Skin of body (tissue), 2 donors: ENCODE measurements around the gene AMBRA1. TPM values are rescaled to one million over a fixed set of nuclear protein-coding genes. Genes with fewer than 3 reads are reported as not detected.
"Not testable (repeated sequence)": the region's sequence is repeated elsewhere in the genome, so short reads cannot be mapped to it uniquely, and the experiment has no call there.

Experiments
- DNase-seq: peaks from one replicate; lab custom pipeline; 2025; lab: John Stamatoyannopoulos, UW
- total RNA-seq: library from RNA; depleted of rRNA; stranded (reverse); fragments of >200 nt; gene quantifications from one replicate; pipeline ENCODE4 v1.2.3, GENCODE V29; 2014

Gene AMBRA1
- total RNA-seq, 1 donor from 2014 or later, result 19.8 TPM

DNA sequence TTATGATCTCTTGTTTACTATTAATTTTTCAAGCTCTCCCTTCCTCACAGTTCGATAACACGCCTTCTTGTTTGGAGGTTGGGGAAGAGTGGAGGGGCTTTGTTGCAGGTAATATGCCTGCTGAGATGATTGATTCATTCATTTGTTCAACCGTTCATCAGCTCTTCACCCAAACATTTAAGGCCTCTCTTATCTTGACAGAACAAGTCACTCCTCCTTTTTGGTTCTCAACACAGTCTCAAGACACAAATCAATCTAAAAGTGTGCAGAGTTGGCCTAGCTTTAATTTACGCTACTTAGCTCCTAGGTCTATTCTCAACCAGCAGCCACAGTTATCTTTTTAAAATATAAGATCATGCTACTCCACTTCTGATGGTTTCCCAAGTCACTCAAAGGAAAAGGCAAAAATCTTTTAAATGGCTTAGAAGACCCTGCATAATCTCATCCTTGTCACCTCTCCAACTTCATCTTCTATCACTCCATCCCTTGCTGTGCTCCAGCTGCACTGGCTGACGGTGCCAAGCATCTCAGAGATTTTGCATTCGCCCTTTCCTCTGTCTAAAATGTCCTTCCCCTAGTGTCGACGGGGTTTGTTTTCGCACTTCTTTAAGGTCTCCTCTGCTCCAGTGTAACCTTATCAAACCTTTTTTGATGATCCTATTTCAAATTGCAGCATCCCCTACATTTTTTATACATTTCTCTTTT is 60.3 kb downstream of the AMBRA1 start:
- no peak for DNase-seq

DNA sequence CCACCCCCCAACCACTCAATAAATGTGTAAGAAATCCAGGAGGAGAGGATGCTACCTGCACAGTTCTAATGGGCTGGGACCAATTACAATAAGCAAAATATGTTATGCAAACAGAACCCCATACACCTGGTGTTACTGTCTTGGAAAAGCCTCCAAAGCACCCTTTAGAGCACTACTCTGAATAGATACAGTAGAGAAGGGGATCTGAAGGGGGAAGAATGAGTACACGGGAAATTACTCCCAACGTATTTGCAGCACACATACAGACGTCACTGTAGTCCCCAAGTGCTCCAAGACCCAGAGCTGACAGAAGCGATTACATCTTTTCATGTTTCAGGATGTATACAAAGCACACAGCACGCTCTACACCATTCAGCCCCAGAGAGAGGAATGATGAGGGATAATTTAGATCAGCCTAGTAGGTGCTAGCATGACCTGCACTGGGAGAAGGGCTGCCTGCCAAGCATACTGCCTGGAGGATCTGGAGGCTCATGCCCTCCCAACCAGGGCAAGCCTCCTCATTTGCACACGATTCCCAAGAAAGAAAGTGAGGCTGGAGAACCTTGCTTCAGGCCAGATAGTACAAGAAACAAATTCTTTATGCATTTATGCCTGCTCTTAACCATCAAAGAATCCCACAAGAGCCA is 63.8 kb downstream of the AMBRA1 start:
- DNase-seq, result no peak

DNA sequence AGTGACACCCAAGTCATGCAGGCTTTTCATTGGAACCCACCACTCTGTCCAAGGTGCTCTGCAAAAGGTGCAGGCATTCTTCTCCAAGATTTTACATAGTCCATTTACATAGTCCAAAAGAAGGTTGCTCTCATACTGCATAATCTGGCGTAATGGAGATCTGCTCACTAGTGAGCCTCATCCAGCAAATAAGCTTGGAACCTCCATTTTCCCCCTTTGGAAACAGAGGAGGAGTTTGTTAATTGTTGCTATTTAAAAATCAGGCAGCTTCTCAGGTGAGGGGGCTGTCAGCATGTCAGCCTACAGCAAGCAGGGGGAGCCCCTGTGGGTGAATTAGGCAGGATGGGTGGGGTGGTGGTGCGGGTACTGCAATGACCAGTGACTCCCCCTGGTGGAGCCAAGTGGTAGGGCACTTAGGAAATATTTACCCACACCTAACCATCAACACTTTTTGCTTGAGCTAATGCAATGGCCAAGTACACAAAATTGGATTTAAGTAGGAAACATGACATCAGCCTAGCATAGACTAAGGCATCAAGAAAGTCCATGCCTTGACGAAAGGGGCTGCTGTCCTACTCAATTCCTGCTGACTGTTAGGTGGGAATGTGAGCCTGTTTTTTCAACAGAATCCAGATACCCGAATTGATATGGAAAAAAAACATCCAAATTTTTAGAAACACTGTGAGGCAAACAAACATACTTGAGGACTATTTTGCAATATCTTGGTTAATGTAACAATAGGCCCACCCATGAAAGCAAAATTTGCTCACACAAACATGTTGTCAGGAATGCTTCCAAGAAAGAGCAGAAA is 64.5 kb downstream of the AMBRA1 start:
- peak; percentile 39 for DNase-seq

DNA sequence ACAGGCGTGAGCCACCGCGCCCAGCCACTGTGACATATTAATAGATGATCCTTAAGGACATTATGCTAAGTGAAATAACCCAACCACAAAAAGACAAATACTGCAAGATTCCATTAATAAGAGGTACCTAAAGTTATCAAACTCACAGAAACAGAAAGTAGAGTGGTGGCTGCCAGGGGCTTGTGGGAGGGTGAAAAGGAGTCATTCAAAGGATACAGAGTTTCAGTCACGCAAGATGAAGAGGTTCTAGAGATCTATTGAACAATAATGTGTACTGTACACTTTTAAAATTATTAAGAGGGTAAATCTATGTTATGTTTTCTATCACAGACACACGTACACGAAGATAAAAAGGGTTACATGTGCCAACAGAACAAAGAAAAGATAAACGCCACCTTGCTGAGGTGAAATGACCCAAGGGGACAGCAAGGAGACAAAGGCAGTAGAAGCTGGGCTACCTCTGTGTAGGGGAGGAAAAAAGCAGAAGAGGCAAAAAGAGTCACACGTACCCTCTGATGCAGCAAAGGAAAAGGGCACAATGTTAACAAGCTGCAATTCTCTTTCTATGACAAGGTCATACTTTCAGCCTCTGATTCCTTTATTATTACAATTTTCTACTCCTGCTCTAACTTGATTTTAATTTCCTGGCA is 65.3 kb downstream of the AMBRA1 start:
- no peak for DNase-seq

DNA sequence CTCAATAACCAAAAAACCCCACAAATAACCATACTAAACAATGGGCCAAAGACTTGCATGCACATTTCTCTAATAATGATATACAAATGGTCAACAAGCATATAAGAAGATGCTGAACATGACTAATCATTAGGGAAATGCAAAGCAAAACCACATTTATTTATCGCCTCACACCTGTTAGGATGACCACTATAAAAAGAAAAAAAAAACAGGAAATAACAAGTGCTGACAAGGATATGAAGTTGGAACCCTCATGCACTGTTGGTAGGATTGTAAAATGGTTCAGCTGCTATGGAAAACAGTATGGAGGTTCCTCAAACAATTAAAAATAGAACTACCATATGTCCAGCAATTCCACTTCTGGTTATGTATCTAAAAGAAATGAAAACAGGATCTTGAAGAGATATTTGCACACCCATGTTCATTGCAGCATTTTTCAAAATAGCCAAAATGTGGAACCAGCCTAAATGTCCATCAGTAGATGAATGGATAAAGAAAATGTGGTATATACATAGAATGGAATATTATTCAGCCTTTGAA is 66.2 kb downstream of the AMBRA1 start:
- DNase-seq, result no peak

DNA sequence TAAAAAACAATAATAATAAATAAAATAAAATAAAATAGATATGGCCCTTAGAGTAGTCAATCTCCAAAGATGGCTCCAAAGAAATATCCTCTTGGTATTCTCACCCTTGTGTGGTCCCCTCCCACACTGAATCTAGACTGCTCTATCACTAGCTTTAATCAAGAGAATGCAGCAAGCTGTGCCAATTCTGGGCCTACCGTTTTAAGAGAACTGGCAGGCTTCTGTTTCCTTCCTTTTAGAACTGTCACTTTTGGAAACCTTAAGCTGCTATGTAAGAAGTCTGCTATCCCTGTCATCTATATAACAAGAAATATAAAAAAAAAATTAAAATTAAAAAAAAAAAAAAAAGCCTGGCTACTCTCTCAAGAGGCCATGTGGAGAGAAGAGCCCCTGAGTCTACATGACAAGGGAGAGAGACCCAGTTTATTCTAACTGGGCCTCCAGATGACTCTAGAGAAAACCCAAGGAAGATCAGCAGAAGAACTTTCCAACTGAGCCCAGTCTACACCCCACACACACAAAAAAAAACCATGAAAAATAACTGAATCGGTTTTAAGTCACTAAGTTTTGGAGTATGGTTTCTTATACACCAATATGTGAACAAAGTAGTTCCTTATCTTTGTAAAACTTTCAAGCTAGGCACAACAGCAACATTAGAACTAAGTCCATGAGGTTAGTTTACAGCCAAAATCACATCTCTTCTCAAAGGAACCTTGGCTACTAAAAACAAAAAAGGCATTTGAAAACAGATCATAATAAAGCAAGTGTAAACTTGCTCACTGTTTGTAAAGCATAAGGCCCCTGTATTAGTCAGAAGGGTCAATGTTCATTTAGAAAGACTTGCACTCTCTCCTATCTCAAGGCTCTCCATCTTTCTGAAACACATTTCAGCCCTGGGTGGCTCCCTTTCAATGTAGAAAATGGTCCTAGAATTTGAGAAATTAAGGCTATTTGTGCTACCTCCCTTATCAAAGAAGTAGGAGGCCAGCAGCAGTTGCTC is 67.3 kb downstream of the AMBRA1 start:
- DNase-seq, result no peak

DNA sequence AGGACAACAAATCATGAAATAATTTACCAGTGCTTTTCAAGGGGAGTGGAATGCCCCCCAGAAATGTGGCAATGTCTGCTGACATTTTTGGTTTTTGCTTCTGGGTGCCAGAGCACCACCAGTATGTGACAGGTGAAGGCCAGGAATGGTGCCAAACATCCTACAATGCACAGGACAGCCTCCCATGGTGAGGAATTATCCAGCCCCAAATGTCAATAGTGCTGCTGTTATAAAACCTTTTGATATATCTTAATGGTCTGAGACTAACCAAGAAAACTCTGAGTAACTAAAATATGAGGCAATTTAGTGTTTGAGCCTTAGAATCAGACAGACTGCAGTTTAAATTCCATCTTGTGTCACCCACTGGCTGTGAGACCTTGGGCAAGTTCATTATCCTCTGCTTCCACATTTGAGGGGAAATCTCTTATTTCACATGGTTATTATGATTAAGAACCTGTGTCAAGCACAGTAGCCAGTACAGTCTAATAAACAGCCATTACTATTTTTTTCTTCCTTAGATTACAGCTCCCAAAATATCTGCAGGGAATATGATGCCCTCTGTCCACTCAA is 69.5 kb downstream of the AMBRA1 start:
- DNase-seq, result no peak

DNA sequence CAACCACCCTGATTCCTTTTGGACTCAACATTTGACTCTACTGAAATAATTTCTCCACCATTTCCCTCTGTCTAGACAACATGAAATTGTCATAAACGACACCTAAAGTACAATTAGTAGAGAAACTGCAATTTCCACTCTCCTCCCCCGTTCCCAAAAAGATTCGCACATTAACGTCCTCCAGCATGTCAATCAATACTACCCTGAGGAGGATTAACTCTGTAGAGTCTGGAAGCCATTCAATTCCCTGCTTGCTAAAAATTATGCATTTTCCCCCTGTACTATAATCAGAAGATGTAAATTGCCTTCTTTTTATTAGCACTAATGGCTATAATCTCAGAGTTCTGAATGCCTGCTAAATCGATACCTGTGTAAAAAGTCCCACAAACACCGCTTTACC is 70.5 kb downstream of the AMBRA1 start:
- no peak for DNase-seq

DNA sequence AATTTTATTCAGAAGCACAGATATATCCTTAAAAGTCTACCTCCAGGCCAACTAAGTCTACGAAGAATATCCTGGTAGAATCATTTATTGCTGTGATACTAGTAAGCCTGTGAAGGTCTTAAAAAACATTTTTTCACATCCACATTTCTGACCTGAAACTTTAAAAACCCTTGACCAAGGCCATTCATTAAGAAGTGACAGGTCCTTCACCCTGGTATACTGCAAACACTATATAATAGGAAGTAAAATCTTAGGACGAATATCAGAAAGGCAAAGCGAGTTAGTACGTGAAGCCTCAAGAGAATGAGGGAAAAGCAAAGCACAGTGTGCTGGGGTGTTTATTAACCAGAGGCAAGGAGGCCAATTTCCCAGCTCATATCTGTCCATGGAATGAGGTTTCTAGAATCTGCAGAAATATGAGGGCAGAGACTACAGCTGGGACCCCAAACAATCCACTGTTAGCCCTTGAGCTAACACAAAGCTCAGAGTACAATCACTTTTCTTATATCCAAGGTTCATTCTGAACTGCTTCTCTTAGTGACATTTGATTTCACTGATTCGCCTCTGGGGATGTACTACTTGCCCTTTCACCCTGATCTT is 71.0 kb downstream of the AMBRA1 start:
- no peak for DNase-seq

DNA sequence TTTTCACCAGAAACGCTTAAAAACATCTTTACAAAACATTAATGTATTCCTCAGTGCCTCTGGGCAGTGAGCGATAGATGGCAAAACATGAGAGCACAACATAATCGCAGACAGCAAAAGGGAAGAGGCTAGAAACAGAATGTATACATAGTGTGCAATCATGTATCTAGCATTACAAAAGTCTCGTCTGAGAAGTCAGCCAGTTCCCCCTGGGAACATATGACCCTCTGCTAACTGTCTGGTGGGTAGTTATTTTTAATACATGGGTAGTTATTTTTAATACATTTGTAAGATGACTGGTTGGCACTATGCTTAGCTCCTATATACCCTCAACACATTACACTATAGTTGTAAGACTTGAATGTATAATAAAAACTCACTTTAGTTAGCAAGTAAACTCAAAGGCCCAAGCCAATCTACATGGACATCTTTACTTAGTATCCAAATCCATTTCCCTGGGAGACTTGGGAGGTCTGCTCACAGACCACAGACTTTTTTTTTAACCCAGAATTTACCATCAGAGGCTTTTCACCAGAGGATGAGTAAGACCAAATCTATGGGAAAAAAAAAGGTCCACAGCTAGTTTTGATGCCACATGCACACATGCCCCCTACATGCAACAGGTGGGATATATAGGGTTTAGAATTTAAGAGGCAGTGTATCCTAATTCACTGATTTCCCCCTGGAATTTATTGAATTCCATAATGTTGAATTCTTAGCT is 71.7 kb downstream of the AMBRA1 start:
- DNase-seq, result no peak

DNA sequence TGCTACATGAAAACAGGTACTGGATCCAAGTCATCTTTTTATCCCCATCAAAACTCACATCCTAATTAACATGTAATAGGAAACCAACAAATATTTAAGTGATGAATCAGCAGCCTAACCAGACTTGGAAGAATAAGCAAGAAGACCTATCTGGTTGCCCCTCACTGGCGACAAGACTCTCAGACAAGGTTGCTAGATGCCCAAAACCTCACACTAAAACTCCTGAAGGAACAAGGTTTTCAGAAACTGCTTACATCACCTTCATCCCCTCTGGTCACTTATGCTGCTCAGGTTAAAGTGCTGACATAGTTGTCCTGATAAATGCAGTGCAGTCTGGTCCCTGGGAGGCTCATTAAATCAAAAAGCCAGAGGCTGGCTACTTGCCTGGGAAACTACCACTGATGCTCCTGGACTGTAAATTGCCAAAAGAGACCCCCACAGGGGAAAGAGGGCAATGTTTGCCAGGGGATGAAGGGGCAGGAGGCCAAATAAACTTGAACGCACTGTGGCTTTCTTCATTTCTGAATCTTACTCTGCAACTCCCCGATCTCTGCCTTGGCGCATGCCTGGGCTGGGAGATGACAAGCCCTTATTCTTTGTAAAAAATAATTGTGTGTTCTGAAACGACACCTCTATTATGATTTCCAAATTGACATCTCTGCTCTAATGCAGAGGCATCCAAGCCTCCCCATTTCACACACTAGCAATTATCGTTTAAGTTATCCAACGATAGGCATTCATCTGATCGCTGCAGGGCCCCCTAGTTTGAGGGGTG is 72.7 kb downstream of the AMBRA1 start:
- DNase-seq, result no peak

DNA sequence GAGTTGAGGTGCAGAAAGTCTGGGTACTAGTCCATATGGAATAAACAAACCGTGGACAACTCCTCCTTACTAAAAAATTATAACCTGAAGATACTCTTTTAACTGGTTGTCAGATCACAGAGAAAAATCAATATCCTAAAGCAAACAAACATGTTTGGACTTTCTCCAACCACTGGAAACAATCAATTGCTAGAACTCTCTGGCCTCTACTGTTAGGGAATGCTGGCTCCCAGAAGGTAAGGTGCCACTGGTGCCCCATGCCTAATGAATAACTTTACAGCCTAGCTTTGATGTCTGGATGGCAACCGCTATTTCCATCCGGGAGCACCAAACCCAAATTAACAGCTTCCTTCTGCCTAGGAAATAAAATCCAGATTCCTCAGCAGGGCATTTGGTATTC is 74.5 kb downstream of the AMBRA1 start:
- no peak for DNase-seq

DNA sequence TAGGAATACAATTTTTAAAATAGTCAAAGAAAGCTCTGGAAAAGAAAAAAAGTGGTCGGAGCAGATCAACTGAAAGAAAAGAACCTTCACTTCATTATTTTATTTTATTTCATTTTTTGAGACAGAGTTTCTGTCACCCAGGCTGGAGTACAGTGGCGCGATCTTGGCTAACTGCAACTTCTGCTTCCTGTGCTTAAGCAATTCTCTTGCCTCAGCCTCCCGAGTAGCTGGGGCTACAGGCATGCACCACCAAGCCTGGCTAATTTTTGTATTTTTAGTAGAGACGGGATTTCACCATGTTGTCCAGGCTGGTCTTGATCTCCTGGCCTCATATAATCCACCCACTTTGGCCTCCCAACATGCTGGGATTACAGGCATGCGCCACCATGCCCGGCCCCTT is 74.9 kb downstream of the AMBRA1 start:
- DNase-seq, result not testable (repeated sequence)

DNA sequence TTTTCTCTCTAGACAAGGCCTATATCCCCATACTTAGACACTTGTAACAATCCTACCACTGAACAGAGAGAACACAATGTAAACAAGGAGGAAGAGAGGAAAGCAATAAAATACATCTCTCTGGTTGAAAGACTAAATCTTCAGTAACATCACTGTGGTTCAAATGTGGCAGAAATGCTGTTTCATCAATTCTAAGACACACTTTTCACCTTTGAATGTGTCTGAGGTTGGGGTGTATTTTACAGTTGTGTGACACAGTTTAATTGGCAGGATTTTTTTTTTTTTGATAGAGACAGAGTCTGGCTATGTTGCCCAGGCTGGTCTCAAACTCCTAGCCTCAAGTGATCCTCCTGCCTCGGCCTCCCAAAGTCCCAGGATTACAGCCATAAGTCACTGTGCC is 79.5 kb downstream of the AMBRA1 start:
- no peak for DNase-seq

DNA sequence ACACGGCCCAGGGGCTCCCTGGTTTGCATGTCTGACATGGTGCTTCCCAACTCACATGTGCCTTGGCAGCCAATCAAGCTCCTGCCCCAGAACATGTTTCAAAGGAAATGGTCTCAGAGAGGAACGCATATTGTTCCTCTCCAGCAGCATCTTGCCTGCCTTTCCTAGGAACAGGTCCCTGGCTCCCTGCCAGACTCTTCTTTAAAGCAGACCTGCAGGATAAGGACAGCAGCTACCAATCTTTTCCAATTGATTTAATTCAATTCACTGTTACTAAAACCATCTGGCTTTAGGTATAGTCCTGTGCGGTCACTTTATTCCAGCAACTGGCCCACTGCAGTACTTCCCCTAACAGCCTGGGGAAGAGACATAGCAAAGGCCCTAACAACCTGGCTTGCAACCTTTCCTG is 79.9 kb downstream of the AMBRA1 start:
- DNase-seq, result no peak

DNA sequence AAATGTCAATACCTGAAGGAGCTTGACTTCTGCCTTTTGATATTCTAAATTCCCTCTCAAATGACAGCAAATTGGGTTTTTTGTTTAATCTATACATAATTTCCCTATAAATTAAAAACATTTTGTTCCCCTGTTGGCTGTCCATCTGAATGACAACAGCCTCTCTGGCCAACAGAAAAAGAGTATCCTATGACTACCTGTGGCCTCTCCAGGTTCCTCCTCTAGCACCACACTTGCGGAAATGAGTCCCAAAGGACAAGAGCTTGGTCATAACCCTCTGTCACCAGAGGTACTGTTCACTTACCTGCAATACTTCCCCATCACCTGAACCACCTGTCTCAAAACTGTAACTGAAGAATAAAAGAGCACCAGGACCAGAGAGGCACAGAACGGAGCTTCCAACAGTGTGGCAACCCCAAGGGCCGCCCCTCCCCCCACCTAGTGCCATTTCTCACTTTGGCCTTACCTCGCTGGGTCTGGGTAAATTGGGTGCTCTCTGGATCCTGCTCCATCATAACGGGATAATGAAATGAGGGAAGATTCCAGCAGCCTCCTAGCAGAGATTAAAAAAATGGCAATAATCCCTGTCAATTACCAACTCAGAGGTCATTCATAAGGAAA is 81.5 kb downstream of the AMBRA1 start:
- DNase-seq, result no peak

DNA sequence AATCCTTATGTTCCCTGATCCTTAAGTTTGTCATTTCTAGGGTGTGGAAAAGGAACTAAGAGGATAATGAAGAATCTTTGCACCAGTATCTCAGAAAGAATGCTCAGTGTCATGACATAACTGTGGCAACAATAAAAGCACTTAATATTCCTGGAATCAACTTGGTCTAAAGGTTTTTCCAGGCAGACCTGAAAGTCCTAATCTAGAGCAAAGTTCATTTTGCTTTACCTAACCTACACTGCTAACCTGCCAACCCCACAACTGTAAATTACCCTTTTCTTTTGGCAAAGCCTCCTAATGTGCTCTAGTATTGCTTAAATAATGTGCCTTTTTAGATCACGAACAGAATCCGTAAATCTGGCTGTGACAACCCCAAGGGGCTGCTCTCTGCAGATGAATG is 82.5 kb downstream of the AMBRA1 start:
- no peak for DNase-seq

DNA sequence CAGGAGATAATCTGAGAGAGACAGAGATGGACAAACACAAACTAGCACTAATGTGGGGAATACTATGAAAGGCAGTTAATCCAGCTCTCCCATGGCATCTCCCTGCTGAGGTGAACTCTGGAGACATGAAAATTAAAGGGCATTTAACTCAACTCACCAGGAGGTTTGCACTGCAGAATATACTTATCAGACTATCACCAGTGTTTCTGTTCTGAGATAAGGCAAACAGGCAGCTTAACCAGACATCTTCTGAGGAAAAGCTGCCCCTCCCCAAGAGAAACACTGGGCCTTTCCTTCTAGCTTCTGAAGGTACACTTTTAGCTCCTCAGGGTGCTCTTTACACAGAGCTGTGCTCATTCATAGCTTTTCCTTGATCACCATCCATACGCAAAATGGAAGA is 85.5 kb downstream of the AMBRA1 start:
- DNase-seq, result no peak
